ENCODE results near the gene TMEM134.

The TMEM134 gene

GRCh38 chr11:67507864-67508485, 38.9 kb upstream of the TMEM134 start, which contains the start of gene CDK2AP2:
Gene CDK2AP2 (minus strand): TSS chr11:67508162. CDS start chr11:67508082, 80 bp downstream.
- peaks cover 44% of the 10 kb centered on the region for H3K79me2 ChIP-seq (ENCODE audit: control insufficient read depth, low read length)
- peak within 1 kb of the TSS; percentile 89 for H3K4me3 ChIP-seq (ENCODE audit: low read length)
- peaks cover 14% of the 10 kb centered on the region; the same call in 1 of the 2 replicates for H3K27me3 ChIP-seq (ENCODE audit: control insufficient read depth, low read length)
- no peaks in the 10 kb centered on the region for H3K9me3 ChIP-seq (ENCODE audit: control insufficient read depth, insufficient read depth, low read length)
- TF ChIP-seq CTCF (IDR thresholded peaks at IDR 0.05; ENCODE audit: low read depth, low read length, poor library complexity, severe bottlenecking) = no peak
- TF ChIP-seq EZH2phosphoT487 (IDR thresholded peaks at IDR 0.05; ENCODE audit: borderline replicate concordance, low read length) = no peak
- peaks cover 17% of the 10 kb centered on the region for H3K36me3 ChIP-seq (ENCODE audit: control insufficient read depth, low read length)
- no peaks in the 10 kb centered on the region for H3K9me2 ChIP-seq (replicated peaks; ENCODE audit: control insufficient read depth, low read length)
- H3K4me1 ChIP-seq (ENCODE audit: control insufficient read depth, low read length) = peaks cover 36% of the 10 kb centered on the region
- peaks cover 6% of the 10 kb centered on the region; the same call in 1 of the 2 replicates for H4K20me1 ChIP-seq (ENCODE audit: control insufficient read depth, insufficient read depth, low read depth, low read length)
- H3K4me2 ChIP-seq (ENCODE audit: low read length) = peak within 1 kb of the TSS; percentile 83
- H3K27ac ChIP-seq (ENCODE audit: low read depth, low read length) = peak within 1 kb of the TSS; percentile 68
- peaks cover 4% of the 10 kb centered on the region for H3F3A ChIP-seq (ENCODE audit: control insufficient read depth, insufficient read depth)

DNA sequence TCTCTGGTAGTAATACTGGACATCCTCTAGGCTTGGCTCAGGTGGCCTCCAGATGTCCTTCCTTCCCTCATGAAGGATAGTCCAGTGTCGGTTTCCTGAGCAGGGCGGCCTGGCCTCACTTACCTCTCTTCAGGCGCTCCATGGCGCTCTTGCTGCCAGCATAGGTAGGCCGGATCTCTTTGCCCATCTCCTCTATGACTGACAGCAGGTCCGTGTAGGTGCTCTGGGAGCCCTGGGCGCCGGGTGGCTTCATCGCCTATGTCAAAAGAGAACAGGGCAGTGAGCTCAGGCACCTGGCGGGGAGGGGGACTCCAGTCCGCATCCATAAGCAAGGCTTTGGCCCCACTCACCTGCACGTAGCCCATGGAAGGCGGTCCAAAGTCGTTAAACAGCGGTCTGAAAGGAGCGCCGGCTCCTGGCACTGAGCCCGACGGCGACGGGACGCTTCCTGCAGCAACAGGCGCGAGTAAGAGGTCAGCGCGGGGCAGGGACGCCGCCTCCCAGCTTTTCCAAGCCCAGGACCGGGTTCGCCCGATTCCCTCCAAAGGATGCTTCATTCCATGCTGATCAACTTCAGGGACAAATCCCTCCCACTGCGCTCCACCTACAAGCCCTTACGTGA, 38.3 kb upstream of the TMEM134 start:
- H3K27me3 ChIP-seq (ENCODE audit: control insufficient read depth, low read length) = peaks cover 10% of the 10 kb centered on the region; the same call in 1 of the 2 replicates
- H4K20me1 ChIP-seq (ENCODE audit: control insufficient read depth, insufficient read depth, low read depth, low read length) = peaks cover 6% of the 10 kb centered on the region; the same call in 1 of the 2 replicates
- H3F3A ChIP-seq (ENCODE audit: control insufficient read depth, insufficient read depth) = peaks cover 4% of the 10 kb centered on the region
- peak overlapping the region; percentile 70 for H3K4me2 ChIP-seq (ENCODE audit: low read length)
- H3K36me3 ChIP-seq (ENCODE audit: control insufficient read depth, low read length) = peaks cover 23% of the 10 kb centered on the region
- H3K79me2 ChIP-seq (ENCODE audit: control insufficient read depth, low read length) = peaks cover 48% of the 10 kb centered on the region
- peak overlapping the region; percentile 89 for H3K4me3 ChIP-seq (ENCODE audit: low read length)
- peak overlapping the region; percentile 66 for H3K27ac ChIP-seq (ENCODE audit: low read depth, low read length)
- no peak for TF ChIP-seq CTCF (IDR thresholded peaks at IDR 0.05; ENCODE audit: low read depth, low read length, poor library complexity, severe bottlenecking)
- TF ChIP-seq EZH2phosphoT487 (IDR thresholded peaks at IDR 0.05; ENCODE audit: borderline replicate concordance, low read length) = no peak
- peaks cover 36% of the 10 kb centered on the region for H3K4me1 ChIP-seq (ENCODE audit: control insufficient read depth, low read length)
- no peaks in the 10 kb centered on the region for H3K9me2 ChIP-seq (replicated peaks; ENCODE audit: control insufficient read depth, low read length)
- H3K9me3 ChIP-seq (ENCODE audit: control insufficient read depth, insufficient read depth, low read length) = no peaks in the 10 kb centered on the region

- TF ChIP-seq CTCF (IDR thresholded peaks at IDR 0.05; ENCODE audit: low read depth, low read length, poor library complexity, severe bottlenecking) (peak; percentile 29), EZH2phosphoT487 (IDR thresholded peaks at IDR 0.05; ENCODE audit: borderline replicate concordance, low read length) (no peak)
- Histone ChIP-seq H3K4me1 (ENCODE audit: control insufficient read depth, low read length) (peaks cover 36% of the 10 kb centered on the region), H3K27ac (ENCODE audit: low read depth, low read length) (peak overlapping the region; percentile 66), H3K27me3 (ENCODE audit: control insufficient read depth, low read length) (peaks cover 7% of the 10 kb centered on the region; the same call in 1 of the 2 replicates), H3K4me3 (ENCODE audit: low read length) (peak overlapping the region; percentile 89), H3K4me2 (ENCODE audit: low read length) (peak overlapping the region; percentile 70), H3K9me3 (ENCODE audit: control insufficient read depth, insufficient read depth, low read length) (no peaks in the 10 kb centered on the region), H4K20me1 (ENCODE audit: control insufficient read depth, insufficient read depth, low read depth, low read length) (peaks cover 6% of the 10 kb centered on the region; the same call in 1 of the 2 replicates), H3K36me3 (ENCODE audit: control insufficient read depth, low read length) (peaks cover 31% of the 10 kb centered on the region), H3K79me2 (ENCODE audit: control insufficient read depth, low read length) (peaks cover 48% of the 10 kb centered on the region), H3K9me2 (replicated peaks; ENCODE audit: control insufficient read depth, low read length) (no peaks in the 10 kb centered on the region), H3F3A (ENCODE audit: control insufficient read depth, insufficient read depth) (peaks cover 4% of the 10 kb centered on the region)
Observed at GRCh38 chr11:67506426-67507051, 37.5 kb upstream of the TMEM134 start.
